Activated naive CD8-positive, alpha-beta T cell treated with anti-CD3 and anti-CD28 coated beads for 36 hours (primary cell): ENCODE measurements around the gene PPHLN1. TPM values are rescaled to one million over a fixed set of nuclear protein-coding genes. Genes with fewer than 3 reads are reported as not detected.
"Not testable (repeated sequence)": the region's sequence is repeated elsewhere in the genome, so short reads cannot be mapped to it uniquely, and the experiment has no call there.

Experiments
- DNase-seq: peaks from one replicate; pipeline ENCODE4 v3.0.0; 2021
- H3K27ac Mint-ChIP-seq: one replicate; pipeline ENCODE4 v1.8.0; 2022; ENCODE audit warnings: mild to moderate bottlenecking, moderate library complexity, mixed read lengths
- H3K27me3 Mint-ChIP-seq: one replicate; pipeline ENCODE4 v1.8.0; 2022; ENCODE audit warnings: mild to moderate bottlenecking, mixed read lengths
- H3K36me3 Mint-ChIP-seq: one replicate; pipeline ENCODE4 v1.8.0; 2021; ENCODE audit warnings: mild to moderate bottlenecking, mixed read lengths
- H3K4me1 Mint-ChIP-seq: one replicate; pipeline ENCODE4 v1.8.0; 2021; ENCODE audit warnings: mixed read lengths
- H3K4me3 Mint-ChIP-seq: one replicate; pipeline ENCODE4 v1.8.0; 2022; ENCODE audit warnings: mild to moderate bottlenecking, moderate library complexity, mixed read lengths
- H3K9me3 Mint-ChIP-seq: one replicate; pipeline ENCODE4 v1.8.0; 2022; ENCODE audit warnings: mixed read lengths
- total RNA-seq, 2 experiments: library from RNA; stranded (reverse); gene quantifications; one replicate each; pipeline ENCODE4 v1.2.3, GENCODE V29; 2021

The PPHLN1 gene
- total RNA-seq, 2 experiments from 2014 or later, result 81.2 to 81.6 TPM

- Mint-ChIP-seq H3K4me3 (no peak overlapping the region), H3K4me1 (peaks cover 14% of the 10 kb centered on the region), H3K27me3 (no peaks in the 10 kb centered on the region), H3K9me3 (no peaks in the 10 kb centered on the region), H3K36me3 (peaks cover 14% of the 10 kb centered on the region), H3K27ac (no peak overlapping the region)
- DNase-seq, result no peak
These were observed 54.8 kb downstream of the PPHLN1 start for GRCh38 chr12:42380733-42381132.

GRCh38 chr12:42382013-42382696, 56.2 kb downstream of the PPHLN1 start:
- Mint-ChIP-seq H3K36me3 (peaks cover 9% of the 10 kb centered on the region), H3K4me1 (peaks cover 18% of the 10 kb centered on the region), H3K27ac (no peak overlapping the region), H3K27me3 (no peaks in the 10 kb centered on the region), H3K4me3 (no peak overlapping the region), H3K9me3 (no peaks in the 10 kb centered on the region)
- DNase-seq, result no peak

GRCh38 chr12:42385326-42385841, 59.4 kb downstream of the PPHLN1 start:
- no peak for DNase-seq
- no peak overlapping the region for H3K4me3 Mint-ChIP-seq
- H3K9me3 Mint-ChIP-seq, result no peaks in the 10 kb centered on the region
- H3K36me3 Mint-ChIP-seq, result peaks cover 19% of the 10 kb centered on the region
- no peak overlapping the region for H3K27ac Mint-ChIP-seq
- H3K27me3 Mint-ChIP-seq, result no peaks in the 10 kb centered on the region
- H3K4me1 Mint-ChIP-seq, result peaks cover 12% of the 10 kb centered on the region

GRCh38 chr12:42386308-42386707, 60.3 kb downstream of the PPHLN1 start:
- Mint-ChIP-seq H3K27ac (no peak overlapping the region), H3K9me3 (no peaks in the 10 kb centered on the region)

GRCh38 chr12:42388086-42388485, 62.1 kb downstream of the PPHLN1 start:
- not testable (repeated sequence) for H3K9me3 Mint-ChIP-seq, DNase-seq, H3K4me3 Mint-ChIP-seq, H3K27me3 Mint-ChIP-seq, H3K4me1 Mint-ChIP-seq, H3K27ac Mint-ChIP-seq
- H3K36me3 Mint-ChIP-seq, result peaks cover 17% of the 10 kb centered on the region

More at GRCh38 chr12:42386308-42386707, 60.3 kb downstream of the PPHLN1 start:
- Mint-ChIP-seq H3K27me3 (no peaks in the 10 kb centered on the region), H3K36me3 (peaks cover 21% of the 10 kb centered on the region), H3K4me3 (no peak overlapping the region), H3K4me1 (peaks cover 8% of the 10 kb centered on the region)
- DNase-seq, result no peak

DNA sequence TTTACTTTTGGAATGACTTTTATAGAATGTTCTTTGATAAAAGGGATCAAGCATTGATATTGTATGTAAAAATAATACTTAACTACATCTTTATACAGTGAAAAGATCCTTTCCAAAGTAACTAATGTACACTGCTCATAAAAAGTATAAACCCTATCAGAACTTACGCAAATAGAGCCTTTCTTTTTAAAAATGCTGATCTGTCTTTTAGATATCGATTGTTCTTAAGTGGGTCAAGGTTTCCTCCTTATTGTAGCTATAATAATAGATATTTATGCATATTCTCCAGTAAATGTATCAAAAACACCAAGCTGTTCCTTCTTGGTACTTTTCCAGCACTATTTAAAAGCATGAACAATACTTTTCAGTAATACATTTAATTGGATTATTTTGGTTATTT, 68.5 kb downstream of the PPHLN1 start:
- H3K9me3 Mint-ChIP-seq, result no peaks in the 10 kb centered on the region
- no peak for DNase-seq
- H3K27me3 Mint-ChIP-seq, result no peaks in the 10 kb centered on the region
- no peak overlapping the region for H3K4me3 Mint-ChIP-seq
- no peak overlapping the region for H3K27ac Mint-ChIP-seq
- peaks cover 18% of the 10 kb centered on the region for H3K36me3 Mint-ChIP-seq
- H3K4me1 Mint-ChIP-seq, result peaks cover 2% of the 10 kb centered on the region

GRCh38 chr12:42396473-42397259, 70.7 kb downstream of the PPHLN1 start:
- peaks cover 22% of the 10 kb centered on the region for H3K36me3 Mint-ChIP-seq
- H3K4me3 Mint-ChIP-seq, result no peak overlapping the region
- no peaks in the 10 kb centered on the region for H3K4me1 Mint-ChIP-seq
- no peaks in the 10 kb centered on the region for H3K9me3 Mint-ChIP-seq
- peak overlapping the region; percentile 4 for H3K27ac Mint-ChIP-seq
- no peaks in the 10 kb centered on the region for H3K27me3 Mint-ChIP-seq
- DNase-seq, result no peak

DNA sequence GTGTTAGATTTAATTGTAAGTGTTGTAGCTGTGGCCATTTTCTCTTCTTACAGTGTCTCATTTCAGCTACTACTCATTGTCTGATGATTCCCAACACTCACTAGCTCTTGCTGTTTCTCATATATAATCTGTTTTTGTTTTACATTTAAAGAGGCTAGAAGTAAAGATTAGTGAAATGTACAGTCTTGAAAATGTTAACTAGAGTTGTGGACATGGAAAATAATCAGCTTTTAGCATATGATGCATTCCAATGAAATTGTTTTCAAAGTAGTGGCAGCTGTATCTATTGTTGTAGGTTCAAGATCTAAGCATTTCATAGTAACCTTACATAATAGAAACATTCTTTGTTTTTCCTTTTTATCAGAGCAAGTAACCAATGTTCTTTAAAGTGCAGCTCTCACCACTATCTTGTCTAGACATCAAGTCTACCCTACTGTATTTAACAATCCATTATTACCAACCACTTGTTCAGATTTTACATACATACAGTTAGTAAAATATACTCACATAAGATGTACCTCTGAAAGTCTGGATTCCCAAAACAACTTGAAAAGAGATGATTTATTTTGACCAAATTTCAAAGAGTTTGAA, 76.9 kb downstream of the PPHLN1 start:
- H3K27me3 Mint-ChIP-seq, result no peaks in the 10 kb centered on the region
- H3K9me3 Mint-ChIP-seq, result no peaks in the 10 kb centered on the region
- DNase-seq, result no peak
- H3K36me3 Mint-ChIP-seq, result peaks cover 30% of the 10 kb centered on the region
- H3K27ac Mint-ChIP-seq, result no peak overlapping the region
- no peaks in the 10 kb centered on the region for H3K4me1 Mint-ChIP-seq
- H3K4me3 Mint-ChIP-seq, result no peak overlapping the region

GRCh38 chr12:42407306-42407705, 81.3 kb downstream of the PPHLN1 start:
- H3K4me1 Mint-ChIP-seq, result peaks cover 4% of the 10 kb centered on the region
- H3K4me3 Mint-ChIP-seq, result no peak overlapping the region
- no peaks in the 10 kb centered on the region for H3K27me3 Mint-ChIP-seq
- no peak for DNase-seq
- no peaks in the 10 kb centered on the region for H3K9me3 Mint-ChIP-seq
- H3K27ac Mint-ChIP-seq, result no peak overlapping the region
- peaks cover 24% of the 10 kb centered on the region for H3K36me3 Mint-ChIP-seq

GRCh38 chr12:42409471-42409870, 83.5 kb downstream of the PPHLN1 start:
- H3K9me3 Mint-ChIP-seq, result no peaks in the 10 kb centered on the region
- DNase-seq, result no peak
- H3K27ac Mint-ChIP-seq, result no peak overlapping the region
- peaks cover 20% of the 10 kb centered on the region for H3K36me3 Mint-ChIP-seq
- H3K4me1 Mint-ChIP-seq, result peaks cover 5% of the 10 kb centered on the region
- no peaks in the 10 kb centered on the region for H3K27me3 Mint-ChIP-seq
- no peak overlapping the region for H3K4me3 Mint-ChIP-seq

DNA sequence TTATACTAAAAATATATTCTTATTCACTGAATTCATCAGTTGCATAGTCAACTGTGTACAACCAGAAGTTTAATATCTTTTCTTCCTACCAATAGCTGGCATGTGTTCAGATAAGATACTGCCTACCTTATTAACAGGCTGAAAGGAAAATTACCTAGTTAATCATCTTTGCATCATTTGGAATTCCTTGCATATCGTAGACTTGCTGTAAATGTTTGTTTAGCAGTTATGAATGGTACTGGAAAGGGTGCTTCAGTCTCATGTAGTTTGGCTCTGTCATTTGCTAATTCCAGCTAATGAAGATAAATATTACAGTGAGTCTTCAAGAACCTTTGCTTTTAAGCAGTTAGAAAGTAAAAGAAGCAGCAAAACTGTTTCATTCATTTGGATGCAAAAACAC, 84.4 kb downstream of the PPHLN1 start:
- no peak for DNase-seq
- no peaks in the 10 kb centered on the region for H3K27me3 Mint-ChIP-seq
- H3K4me3 Mint-ChIP-seq, result no peak overlapping the region
- peaks cover 5% of the 10 kb centered on the region for H3K4me1 Mint-ChIP-seq
- peaks cover 20% of the 10 kb centered on the region for H3K36me3 Mint-ChIP-seq
- H3K9me3 Mint-ChIP-seq, result no peaks in the 10 kb centered on the region
- H3K27ac Mint-ChIP-seq, result no peak overlapping the region

DNA sequence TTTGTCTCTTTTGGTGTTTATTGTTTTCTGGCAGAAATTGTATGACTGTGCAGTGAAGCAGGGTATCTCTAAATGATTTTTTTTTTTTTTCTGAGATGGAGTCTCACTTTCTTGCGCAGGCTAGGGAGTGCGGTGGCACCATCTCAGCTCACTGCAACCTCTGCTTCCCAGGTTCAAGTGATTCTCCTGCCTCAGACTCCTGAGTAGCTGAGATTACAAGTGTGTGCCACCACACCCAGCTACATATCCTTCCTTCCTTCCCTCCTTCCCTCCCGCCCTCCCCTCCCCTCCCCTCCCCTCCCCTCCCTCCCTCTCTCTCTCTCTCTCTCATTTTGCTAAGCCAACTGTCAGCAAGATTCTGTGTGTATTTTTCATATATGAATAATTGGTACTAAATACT, 94.4 kb downstream of the PPHLN1 start:
- Mint-ChIP-seq H3K4me3 (no peak overlapping the region), H3K36me3 (peaks cover 13% of the 10 kb centered on the region), H3K9me3 (no peaks in the 10 kb centered on the region), H3K4me1 (peaks cover 17% of the 10 kb centered on the region), H3K27ac (no peak overlapping the region), H3K27me3 (no peaks in the 10 kb centered on the region)
- DNase-seq, result no peak

- no peak overlapping the region for H3K4me3 Mint-ChIP-seq
- DNase-seq, result no peak
- H3K9me3 Mint-ChIP-seq, result no peaks in the 10 kb centered on the region
- H3K4me1 Mint-ChIP-seq, result peaks cover 22% of the 10 kb centered on the region
- H3K36me3 Mint-ChIP-seq, result peaks cover 13% of the 10 kb centered on the region
- H3K27me3 Mint-ChIP-seq, result no peaks in the 10 kb centered on the region
- H3K27ac Mint-ChIP-seq, result no peak overlapping the region
These were observed 96.1 kb downstream of the PPHLN1 start for GRCh38 chr12:42421844-42422779.

DNA sequence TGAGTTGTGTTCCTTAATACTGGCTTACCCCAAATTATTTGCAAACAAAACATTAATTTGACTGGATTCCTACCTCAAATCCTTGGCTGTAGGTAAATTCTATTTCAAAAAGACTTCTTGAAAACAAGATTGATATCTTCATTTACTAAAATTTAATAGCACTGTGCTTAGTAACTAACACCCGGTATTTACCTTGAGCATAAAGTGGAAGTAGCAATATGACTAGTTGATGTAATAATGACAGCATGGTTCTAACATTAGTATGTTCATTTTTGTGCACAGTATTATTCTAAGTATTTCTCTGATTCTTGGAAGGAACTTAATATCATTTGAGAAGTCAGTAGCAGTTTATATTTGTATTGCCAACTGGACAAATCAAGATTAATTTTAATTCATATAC, 96.8 kb downstream of the PPHLN1 start:
- no peak for DNase-seq
- no peak overlapping the region for H3K27ac Mint-ChIP-seq
- no peaks in the 10 kb centered on the region for H3K27me3 Mint-ChIP-seq
- H3K4me1 Mint-ChIP-seq, result peaks cover 20% of the 10 kb centered on the region
- no peak overlapping the region for H3K4me3 Mint-ChIP-seq
- H3K9me3 Mint-ChIP-seq, result peaks cover 2% of the 10 kb centered on the region
- H3K36me3 Mint-ChIP-seq, result peaks cover 18% of the 10 kb centered on the region
